ENCODE measurements around the gene VMP1. TPM values are rescaled to one million over a fixed set of nuclear protein-coding genes. Genes with fewer than 3 reads are reported as not detected.
"Not testable (repeated sequence)": the region's sequence is repeated elsewhere in the genome, so short reads cannot be mapped to it uniquely, and the experiment has no call there.

The VMP1 gene
- total and polyA plus RNA-seq, 4 donors = 46.4 to 118 (median 71.6) TPM

DNA sequence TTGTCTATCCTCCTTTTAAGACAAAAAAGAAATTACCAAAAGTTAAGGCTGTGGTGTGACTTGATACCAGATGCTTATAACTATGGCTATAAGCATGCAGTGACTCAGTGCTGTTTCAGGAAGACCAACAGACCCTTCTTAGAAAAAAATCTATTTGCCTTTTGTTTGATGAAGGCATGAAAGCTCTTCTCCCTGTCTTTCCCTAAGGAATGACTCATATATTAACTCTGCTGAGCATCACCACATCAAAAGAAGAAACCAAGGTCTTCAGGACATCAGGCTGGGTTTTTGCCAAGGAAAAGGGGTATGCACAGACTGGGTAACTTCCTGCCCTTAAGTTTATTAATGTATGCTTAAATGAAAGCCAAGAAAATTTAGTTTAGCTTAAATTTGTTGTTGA is 47.1 kb downstream of the VMP1 start:
- Histone ChIP-seq H3K9me3 (ENCODE audit: control insufficient read depth in 4 of 4, low read length in 3 of 4) (no peaks in the 10 kb centered on the region), H3K4me3 (ENCODE audit: low read depth in 1 of 3, low read length in 3 of 3) (no peak overlapping the region), H3K27me3 (ENCODE audit: control insufficient read depth in 4 of 4, insufficient read depth in 4 of 4, low read length in 3 of 4) (no peaks in the 10 kb centered on the region), H3K27ac (ENCODE audit: low read depth in 1 of 2, low read length in 2 of 2) (no peak overlapping the region), H3K36me3 (ENCODE audit: control insufficient read depth in 4 of 4, insufficient read depth in 3 of 4, low read depth in 1 of 4, low read length in 3 of 4) (peaks cover 0 to 6% (median 1%) of the 10 kb centered on the region in 4 donors), H3K4me1 (ENCODE audit: control insufficient read depth in 4 of 4, insufficient read depth in 4 of 4, low read length in 3 of 4) (peaks cover 0 to 6% (median 2%) of the 10 kb centered on the region in 4 donors), H3K9ac (ENCODE audit: low read depth in 1 of 2, low read length in 2 of 2) (no peak overlapping the region)
- TF ChIP-seq HNF4G (IDR thresholded peaks at IDR 0.05) (no peak), EGR1 (IDR thresholded peaks at IDR 0.05; ENCODE audit: low read depth in 2 of 2) (no peak), FOXA2 (IDR thresholded peaks at IDR 0.05) (no peak)
- TF ChIP-seq, protein P1, sequence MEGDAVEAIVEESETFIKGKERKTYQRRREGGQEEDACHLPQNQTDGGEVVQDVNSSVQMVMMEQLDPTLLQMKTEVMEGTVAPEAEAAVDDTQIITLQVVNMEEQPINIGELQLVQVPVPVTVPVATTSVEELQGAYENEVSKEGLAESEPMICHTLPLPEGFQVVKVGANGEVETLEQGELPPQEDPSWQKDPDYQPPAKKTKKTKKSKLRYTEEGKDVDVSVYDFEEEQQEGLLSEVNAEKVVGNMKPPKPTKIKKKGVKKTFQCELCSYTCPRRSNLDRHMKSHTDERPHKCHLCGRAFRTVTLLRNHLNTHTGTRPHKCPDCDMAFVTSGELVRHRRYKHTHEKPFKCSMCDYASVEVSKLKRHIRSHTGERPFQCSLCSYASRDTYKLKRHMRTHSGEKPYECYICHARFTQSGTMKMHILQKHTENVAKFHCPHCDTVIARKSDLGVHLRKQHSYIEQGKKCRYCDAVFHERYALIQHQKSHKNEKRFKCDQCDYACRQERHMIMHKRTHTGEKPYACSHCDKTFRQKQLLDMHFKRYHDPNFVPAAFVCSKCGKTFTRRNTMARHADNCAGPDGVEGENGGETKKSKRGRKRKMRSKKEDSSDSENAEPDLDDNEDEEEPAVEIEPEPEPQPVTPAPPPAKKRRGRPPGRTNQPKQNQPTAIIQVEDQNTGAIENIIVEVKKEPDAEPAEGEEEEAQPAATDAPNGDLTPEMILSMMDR (IDR thresholded peaks at IDR 0.05; ENCODE audit: low read depth, low read length, missing input control) = no peak
- TF ChIP-seq, protein P2, sequence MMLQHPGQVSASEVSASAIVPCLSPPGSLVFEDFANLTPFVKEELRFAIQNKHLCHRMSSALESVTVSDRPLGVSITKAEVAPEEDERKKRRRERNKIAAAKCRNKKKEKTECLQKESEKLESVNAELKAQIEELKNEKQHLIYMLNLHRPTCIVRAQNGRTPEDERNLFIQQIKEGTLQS (IDR thresholded peaks at IDR 0.05) = no peak
- DNase-seq (ENCODE audit: low spot score) = no peak

DNA sequence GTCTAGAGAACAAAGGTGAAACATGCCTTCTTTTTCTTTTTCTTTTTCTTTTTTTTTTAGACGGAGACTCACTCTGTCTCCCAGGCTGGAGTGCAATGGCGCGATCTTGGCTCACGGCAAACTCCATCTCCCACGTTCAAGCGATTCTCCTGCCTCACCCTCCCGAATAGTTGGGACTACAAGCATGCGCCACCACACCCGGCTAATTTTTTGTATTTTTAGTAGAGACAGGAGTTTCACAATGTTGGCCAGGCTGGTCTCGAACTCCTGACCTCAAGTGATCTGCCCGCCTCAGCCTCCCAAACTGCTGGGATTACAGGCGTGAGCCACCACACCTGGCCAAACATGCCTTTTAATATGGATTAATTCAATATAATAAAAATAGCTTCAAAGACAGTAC is 47.6 kb downstream of the VMP1 start:
- H3K27me3 ChIP-seq (ENCODE audit: control insufficient read depth in 4 of 4, insufficient read depth in 4 of 4, low read length in 3 of 4); H3K4me1 ChIP-seq (ENCODE audit: control insufficient read depth in 4 of 4, insufficient read depth in 4 of 4, low read length in 3 of 4); H3K9me3 ChIP-seq (ENCODE audit: control insufficient read depth in 4 of 4, low read length in 3 of 4); DNase-seq (ENCODE audit: low spot score); H3K4me3 ChIP-seq (ENCODE audit: low read depth in 1 of 3, low read length in 3 of 3); H3K9ac ChIP-seq (ENCODE audit: low read depth in 1 of 2, low read length in 2 of 2); H3K27ac ChIP-seq (ENCODE audit: low read depth in 1 of 2, low read length in 2 of 2); H3K36me3 ChIP-seq (ENCODE audit: control insufficient read depth in 4 of 4, insufficient read depth in 3 of 4, low read depth in 1 of 4, low read length in 3 of 4): not testable (repeated sequence)
- WGBS = 95% methylated on average over 12 of the region's 12 CpGs

DNA sequence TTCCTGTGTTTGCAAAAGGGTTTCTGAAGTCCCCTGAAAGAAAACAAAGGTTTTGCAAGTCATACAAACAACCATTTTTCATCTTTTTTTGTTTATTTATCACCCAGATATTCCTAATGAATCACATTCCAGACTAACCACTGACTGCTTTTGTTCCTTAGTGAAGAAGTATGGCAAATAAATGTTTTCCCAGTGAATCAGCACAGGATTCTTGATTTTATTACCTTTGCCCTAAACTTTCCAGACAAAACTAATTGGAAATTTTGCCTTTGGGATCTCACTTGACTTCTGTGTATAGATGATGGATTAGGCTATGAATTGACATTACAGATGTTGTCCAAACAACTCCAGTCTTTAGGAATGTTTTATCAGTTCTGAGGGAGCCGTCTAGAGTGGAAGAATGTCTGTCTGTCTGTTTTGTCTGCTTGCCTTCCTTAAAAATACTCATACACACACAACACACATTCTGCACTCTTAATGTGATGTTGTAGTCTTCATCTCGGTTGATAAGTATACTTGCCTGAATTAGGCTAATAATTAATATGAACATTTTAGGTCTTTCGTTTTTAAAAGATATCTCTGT is 48.9 kb downstream of the VMP1 start:
- Histone ChIP-seq H3K27me3 (ENCODE audit: control insufficient read depth in 4 of 4, insufficient read depth in 4 of 4, low read length in 3 of 4) (no peaks in the 10 kb centered on the region), H3K27ac (ENCODE audit: low read depth in 1 of 2, low read length in 2 of 2) (no peak overlapping the region), H3K4me1 (ENCODE audit: control insufficient read depth in 4 of 4, insufficient read depth in 4 of 4, low read length in 3 of 4) (peaks cover 0 to 6% (median 2%) of the 10 kb centered on the region in 4 donors), H3K9ac (ENCODE audit: low read depth in 1 of 2, low read length in 2 of 2) (peak overlapping the region in 1 of 2 donors; percentile 43), H3K9me3 (ENCODE audit: control insufficient read depth in 4 of 4, low read length in 3 of 4) (no peaks in the 10 kb centered on the region), H3K36me3 (ENCODE audit: control insufficient read depth in 4 of 4, insufficient read depth in 3 of 4, low read depth in 1 of 4, low read length in 3 of 4) (peaks cover 0 to 6% (median 1%) of the 10 kb centered on the region in 4 donors), H3K4me3 (ENCODE audit: low read depth in 1 of 3, low read length in 3 of 3) (no peak overlapping the region)
- DNase-seq (ENCODE audit: low spot score) = no peak
- TF ChIP-seq NR2F2 (IDR thresholded peaks at IDR 0.05) (no peak), HNF4G (IDR thresholded peaks at IDR 0.05) (no peak), SP1 (IDR thresholded peaks at IDR 0.05) (no peak)
- WGBS = 73% methylated on average over 3 of the region's 3 CpGs

DNA sequence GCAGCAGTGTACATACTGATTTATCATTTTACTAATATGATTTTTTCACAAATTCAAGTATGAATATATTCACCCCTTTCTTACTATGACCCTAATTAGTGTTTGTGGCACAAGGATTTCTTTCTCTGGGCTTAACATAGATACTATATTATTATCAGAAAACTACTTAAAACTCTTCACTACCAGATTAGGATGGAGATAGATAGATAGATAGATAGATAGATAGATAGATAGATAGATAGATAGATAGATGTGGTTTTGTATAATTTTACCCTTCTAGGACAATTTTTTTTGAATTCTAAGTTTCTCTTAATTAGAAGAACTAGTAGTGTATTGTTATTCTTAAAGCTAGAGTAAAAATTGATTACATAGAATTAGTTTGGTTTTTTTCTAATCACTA is 49.6 kb downstream of the VMP1 start:
- no peak overlapping the region for H3K27ac ChIP-seq (ENCODE audit: low read depth in 1 of 2, low read length in 2 of 2)
- peaks cover 0 to 4% (median 0%) of the 10 kb centered on the region in 4 donors for H3K4me1 ChIP-seq (ENCODE audit: control insufficient read depth in 4 of 4, insufficient read depth in 4 of 4, low read length in 3 of 4)
- no peak overlapping the region for H3K9ac ChIP-seq (ENCODE audit: low read depth in 1 of 2, low read length in 2 of 2)
- TF ChIP-seq, protein P3, sequence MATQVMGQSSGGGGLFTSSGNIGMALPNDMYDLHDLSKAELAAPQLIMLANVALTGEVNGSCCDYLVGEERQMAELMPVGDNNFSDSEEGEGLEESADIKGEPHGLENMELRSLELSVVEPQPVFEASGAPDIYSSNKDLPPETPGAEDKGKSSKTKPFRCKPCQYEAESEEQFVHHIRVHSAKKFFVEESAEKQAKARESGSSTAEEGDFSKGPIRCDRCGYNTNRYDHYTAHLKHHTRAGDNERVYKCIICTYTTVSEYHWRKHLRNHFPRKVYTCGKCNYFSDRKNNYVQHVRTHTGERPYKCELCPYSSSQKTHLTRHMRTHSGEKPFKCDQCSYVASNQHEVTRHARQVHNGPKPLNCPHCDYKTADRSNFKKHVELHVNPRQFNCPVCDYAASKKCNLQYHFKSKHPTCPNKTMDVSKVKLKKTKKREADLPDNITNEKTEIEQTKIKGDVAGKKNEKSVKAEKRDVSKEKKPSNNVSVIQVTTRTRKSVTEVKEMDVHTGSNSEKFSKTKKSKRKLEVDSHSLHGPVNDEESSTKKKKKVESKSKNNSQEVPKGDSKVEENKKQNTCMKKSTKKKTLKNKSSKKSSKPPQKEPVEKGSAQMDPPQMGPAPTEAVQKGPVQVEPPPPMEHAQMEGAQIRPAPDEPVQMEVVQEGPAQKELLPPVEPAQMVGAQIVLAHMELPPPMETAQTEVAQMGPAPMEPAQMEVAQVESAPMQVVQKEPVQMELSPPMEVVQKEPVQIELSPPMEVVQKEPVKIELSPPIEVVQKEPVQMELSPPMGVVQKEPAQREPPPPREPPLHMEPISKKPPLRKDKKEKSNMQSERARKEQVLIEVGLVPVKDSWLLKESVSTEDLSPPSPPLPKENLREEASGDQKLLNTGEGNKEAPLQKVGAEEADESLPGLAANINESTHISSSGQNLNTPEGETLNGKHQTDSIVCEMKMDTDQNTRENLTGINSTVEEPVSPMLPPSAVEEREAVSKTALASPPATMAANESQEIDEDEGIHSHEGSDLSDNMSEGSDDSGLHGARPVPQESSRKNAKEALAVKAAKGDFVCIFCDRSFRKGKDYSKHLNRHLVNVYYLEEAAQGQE (IDR thresholded peaks at IDR 0.05) = no peak
- TF ChIP-seq YY1 (IDR thresholded peaks at IDR 0.05) (no peak), TAF1 (conservative IDR thresholded peaks at IDR 0.05) (no peak), RXRA (IDR thresholded peaks at IDR 0.05) (no peak), HNF4A (conservative IDR thresholded peaks at IDR 0.05) (no peak), EGR1 (IDR thresholded peaks at IDR 0.05; ENCODE audit: low read depth in 2 of 2) (no peak), FOXA2 (IDR thresholded peaks at IDR 0.05) (no peak)
- TF ChIP-seq, protein P4, sequence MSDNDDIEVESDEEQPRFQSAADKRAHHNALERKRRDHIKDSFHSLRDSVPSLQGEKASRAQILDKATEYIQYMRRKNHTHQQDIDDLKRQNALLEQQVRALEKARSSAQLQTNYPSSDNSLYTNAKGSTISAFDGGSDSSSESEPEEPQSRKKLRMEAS (IDR thresholded peaks at IDR 0.05) = no peak
- TF ChIP-seq, protein P1 (IDR thresholded peaks at IDR 0.05; ENCODE audit: low read depth, low read length, missing input control) = no peak

More for the DNA sequence above, 49.6 kb downstream of the VMP1 start:
- H3K9me3 ChIP-seq (ENCODE audit: control insufficient read depth in 4 of 4, low read length in 3 of 4) = no peaks in the 10 kb centered on the region
- no peak overlapping the region for H3K4me3 ChIP-seq (ENCODE audit: low read depth in 1 of 3, low read length in 3 of 3)
- peaks cover 0 to 6% (median 1%) of the 10 kb centered on the region in 4 donors for H3K36me3 ChIP-seq (ENCODE audit: control insufficient read depth in 4 of 4, insufficient read depth in 3 of 4, low read depth in 1 of 4, low read length in 3 of 4)
- H3K27me3 ChIP-seq (ENCODE audit: control insufficient read depth in 4 of 4, insufficient read depth in 4 of 4, low read length in 3 of 4) = no peaks in the 10 kb centered on the region
- DNase-seq (ENCODE audit: low spot score) = no peak

Data from liver (tissue), 9 donors.